HL-60 (cell line): ENCODE results near the gene TMEFF2.

Experiments used
- DNase-seq, 2 experiments: peaks; one replicate each; pipeline ENCODE4 v3.0.0-alpha.2; 2010 to 2020; ENCODE audit warnings: low read depth in 1 of 2, low spot score in 1 of 2
- H3K27ac ChIP-seq: fragments of 250-450 bp; sonication (Bioruptor Pico); replicated peaks from 2 replicates; pipeline ENCODE4 v1.5.1; 2020; ENCODE audit warnings: mild to moderate bottlenecking, moderate library complexity
- H3K27me3 ChIP-seq: fragments of 250-450 bp; sonication (Bioruptor Pico); 2 replicates; pipeline ENCODE4 v1.5.1; 2021; ENCODE audit warnings: mild to moderate bottlenecking, moderate library complexity; ENCODE audit not compliant: insufficient read depth, poor library complexity, severe bottlenecking
- H3K4me3 ChIP-seq: replicated peaks from 2 replicates; pipeline ENCODE4 v1.5.1; 2011; ENCODE audit warnings: mild to moderate bottlenecking, control low read depth, low read length; ENCODE audit not compliant: insufficient read depth
- CTCF ChIP-seq: IDR thresholded peaks from one replicate; pipeline ENCODE4 v1.5.1; 2011; ENCODE audit warnings: low read length, control low read depth, inconsistent platforms; ENCODE audit not compliant: insufficient read depth
- GABPA ChIP-seq: IDR thresholded peaks from 2 replicates; pipeline ENCODE4 v1.6.1; 2012; ENCODE audit warnings: low read depth
- POLR2AphosphoS5 ChIP-seq: IDR thresholded peaks from 2 replicates; pipeline ENCODE4 v1.6.1; 2012; ENCODE audit warnings: low read depth
- REST ChIP-seq: IDR thresholded peaks from 2 replicates; pipeline ENCODE4 v1.6.1; 2012; ENCODE audit warnings: low read depth; ENCODE audit not compliant: insufficient replicate concordance
- SPI1 ChIP-seq: IDR thresholded peaks from 2 replicates; pipeline ENCODE4 v1.6.1; 2012; ENCODE audit warnings: low read depth, mild to moderate bottlenecking, borderline replicate concordance

Gene TMEFF2

GRCh38 chr2:192208848-192209247 lies 14.1 kb upstream of the TMEFF2 start:
- no peak for DNase-seq

GRCh38 chr2:192206399-192206798 lies 11.7 kb upstream of the TMEFF2 start:
- Histone ChIP-seq H3K27ac (no peak overlapping the region), H3K4me3 (no peak overlapping the region), H3K27me3 (no peaks in the 10 kb centered on the region)
- no peak for DNase-seq
- TF ChIP-seq POLR2AphosphoS5 (no peak), GABPA (no peak), CTCF (no peak), SPI1 (no peak), REST (no peak)

More at GRCh38 chr2:192208848-192209247, 14.1 kb upstream of the TMEFF2 start:
- no peak overlapping the region for H3K4me3 ChIP-seq
- no peak overlapping the region for H3K27ac ChIP-seq
- no peaks in the 10 kb centered on the region for H3K27me3 ChIP-seq
- TF ChIP-seq CTCF (no peak), REST (no peak), POLR2AphosphoS5 (no peak), GABPA (no peak), SPI1 (no peak)

GRCh38 chr2:192203876-192204275 lies 9.1 kb upstream of the TMEFF2 start:
- Histone ChIP-seq H3K27me3 (no peaks in the 10 kb centered on the region), H3K4me3 (no peak overlapping the region), H3K27ac (no peak overlapping the region)
- no peak for TF ChIP-seq SPI1
- TF ChIP-seq GABPA: no peak
- TF ChIP-seq REST: no peak
- TF ChIP-seq POLR2AphosphoS5: no peak
- no peak for DNase-seq
